GM18858 (cell line): ENCODE measurements around the gene OR51A2.
"Not testable (repeated sequence)": the region's sequence is repeated elsewhere in the genome, so short reads cannot be mapped to it uniquely, and the experiment has no call there.

Source experiments
- ATAC-seq: cut with Tn5 transposase; IDR thresholded peaks from one replicate; pipeline ENCODE4 v1.9.1; 2021; ENCODE audit not compliant: unreplicated experiment

The OR51A2 gene, protein sequence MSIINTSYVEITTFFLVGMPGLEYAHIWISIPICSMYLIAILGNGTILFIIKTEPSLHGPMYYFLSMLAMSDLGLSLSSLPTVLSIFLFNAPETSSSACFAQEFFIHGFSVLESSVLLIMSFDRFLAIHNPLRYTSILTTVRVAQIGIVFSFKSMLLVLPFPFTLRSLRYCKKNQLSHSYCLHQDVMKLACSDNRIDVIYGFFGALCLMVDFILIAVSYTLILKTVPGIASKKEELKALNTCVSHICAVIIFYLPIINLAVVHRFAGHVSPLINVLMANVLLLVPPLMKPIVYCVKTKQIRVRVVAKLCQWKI

DNA sequence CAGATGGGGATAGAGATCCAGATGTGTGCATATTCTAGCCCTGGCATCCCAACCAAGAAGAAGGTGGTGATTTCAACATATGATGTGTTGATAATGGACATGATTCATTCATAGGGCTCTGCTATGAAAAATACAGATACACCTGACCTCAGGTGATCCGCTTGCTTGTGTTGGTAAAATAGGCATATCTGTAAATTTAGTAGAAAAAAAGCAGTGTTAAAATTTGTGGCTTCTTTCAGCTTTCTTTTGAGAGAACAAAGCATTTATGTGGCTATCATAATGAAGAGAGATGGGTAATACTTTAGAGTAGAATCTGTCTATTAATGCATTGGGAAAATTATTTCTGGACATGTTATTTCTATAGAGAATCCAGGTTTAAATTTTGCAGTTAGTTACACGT, at the start of gene OR51A2:
Gene OR51A2, minus strand, starts transcription at position 101 of the 400 bp plus-strand sequence. Its CDS starts 0 bp downstream, at position 101.
- not testable (repeated sequence) for ATAC-seq

DNA sequence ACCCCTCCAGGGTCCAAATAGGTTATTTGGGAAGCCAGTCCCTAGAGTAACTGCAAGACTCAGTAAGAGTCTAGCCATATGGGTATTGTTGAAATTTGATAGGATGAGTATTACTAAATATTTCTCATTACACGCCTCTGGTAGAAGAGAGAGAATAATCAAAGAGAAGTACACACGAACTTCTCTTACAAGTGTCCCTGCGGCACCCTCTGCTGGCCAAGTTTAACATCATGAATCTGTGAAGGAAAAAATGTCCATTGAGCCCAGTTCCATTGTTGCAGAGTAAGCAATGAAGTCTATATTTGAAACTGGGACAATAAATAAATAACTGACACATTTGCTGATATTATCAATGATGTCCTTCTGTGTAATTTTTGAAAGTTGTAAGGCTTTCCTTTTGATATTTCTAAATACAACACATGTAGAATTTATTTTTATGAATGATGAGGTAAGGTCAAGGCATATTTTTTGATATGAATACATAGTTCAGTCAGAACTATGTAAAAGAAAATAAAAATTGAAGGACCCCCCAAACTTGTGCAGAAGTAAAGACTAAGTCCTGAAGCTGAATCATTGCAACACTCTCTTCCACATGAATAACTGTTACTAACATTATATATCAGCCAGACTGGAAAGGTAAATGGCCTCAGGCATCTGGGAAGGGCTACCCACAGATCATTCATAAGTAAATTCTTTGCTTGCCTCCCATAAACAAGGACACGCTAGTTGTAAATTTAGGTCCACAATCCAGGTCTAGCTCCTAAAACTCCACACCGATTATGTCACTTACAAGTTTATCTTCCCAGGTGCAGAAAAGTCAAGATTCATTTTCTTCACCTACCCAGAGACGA, 49.1 kb upstream of the OR51A2 start:
- no peak for ATAC-seq

DNA sequence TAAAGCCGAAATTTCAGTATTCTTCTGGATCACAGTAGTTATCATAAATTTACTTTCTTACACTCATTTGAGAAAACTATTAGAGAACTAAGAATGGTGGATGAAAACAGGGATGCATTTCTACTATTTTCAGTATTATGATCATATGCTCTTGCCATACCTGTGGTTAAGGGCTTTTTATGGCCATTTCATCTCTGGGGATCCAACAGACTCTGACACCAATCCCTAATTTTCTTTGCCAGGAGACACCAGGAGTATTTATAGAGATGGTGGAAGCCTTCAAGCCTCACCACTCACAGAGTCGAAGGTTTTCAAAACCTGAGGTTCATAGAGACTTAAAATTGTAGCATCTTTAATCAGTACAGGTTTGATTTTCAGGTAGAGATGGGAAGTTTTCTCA, 39.0 kb upstream of the OR51A2 start, which contains the start of gene OR51L1:
Gene OR51L1, plus strand, starts transcription at position 301 of the 400 bp plus-strand sequence. CDS start 4,132 bp downstream, outside the sequence.
- no peak for ATAC-seq

DNA sequence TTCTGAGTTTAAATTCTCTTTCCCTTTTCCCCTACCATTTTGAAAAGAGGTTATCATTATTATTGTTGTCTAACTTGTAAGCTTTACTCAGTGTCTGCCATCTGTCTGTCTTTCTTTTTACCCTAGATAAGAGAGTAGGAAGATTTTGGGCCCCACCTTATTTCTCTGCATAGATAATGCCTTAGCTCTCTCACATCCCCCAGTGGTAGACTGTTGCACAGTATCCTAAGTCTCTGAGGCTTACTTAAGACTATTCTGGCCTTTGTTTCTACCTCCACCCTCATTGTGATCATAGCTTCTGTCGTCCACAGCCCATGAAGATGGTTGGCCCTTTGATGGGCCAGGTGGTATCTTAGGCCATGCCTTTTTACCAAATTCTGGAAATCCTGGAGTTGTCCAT, 35.5 kb upstream of the OR51A2 start:
- no peak for ATAC-seq

DNA sequence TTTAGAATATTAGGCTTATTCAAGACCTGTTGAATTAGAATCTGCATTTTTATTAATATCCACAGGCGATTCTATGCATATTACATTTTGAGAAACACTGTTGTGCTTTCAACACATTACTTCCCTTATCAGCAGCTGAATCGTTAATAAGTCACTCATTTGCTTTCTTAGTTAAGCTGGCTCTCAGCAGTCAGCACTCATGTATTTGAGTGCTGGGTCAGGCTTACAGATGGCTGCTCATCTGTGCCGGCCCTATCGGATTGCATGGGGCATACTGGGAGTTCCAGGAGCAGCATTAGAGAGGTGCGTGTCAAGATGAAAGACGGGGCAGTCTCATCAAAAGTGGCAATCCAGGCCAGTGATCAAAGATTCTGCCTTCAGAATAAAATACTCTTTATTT, 28.3 kb upstream of the OR51A2 start:
- ATAC-seq, result no peak

DNA sequence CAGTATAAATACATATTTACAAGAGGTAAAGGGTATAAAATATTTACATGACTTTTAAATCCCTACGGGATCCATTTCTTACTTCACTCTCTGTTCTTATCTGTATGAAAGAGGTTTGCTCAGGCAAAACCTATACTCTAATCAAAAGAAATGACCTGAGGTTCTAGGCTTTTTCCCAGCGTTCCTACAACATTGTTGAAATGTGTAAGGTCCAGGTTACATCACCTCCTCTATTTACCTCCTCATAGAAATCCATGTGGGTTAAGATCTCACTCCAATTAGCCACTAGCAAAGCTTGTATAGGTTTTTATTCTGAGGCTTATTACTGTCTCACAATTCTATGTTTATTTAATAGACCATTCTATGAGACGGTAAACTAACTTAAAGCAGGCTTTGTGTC, 27.2 kb upstream of the OR51A2 start:
- ATAC-seq, result no peak

DNA sequence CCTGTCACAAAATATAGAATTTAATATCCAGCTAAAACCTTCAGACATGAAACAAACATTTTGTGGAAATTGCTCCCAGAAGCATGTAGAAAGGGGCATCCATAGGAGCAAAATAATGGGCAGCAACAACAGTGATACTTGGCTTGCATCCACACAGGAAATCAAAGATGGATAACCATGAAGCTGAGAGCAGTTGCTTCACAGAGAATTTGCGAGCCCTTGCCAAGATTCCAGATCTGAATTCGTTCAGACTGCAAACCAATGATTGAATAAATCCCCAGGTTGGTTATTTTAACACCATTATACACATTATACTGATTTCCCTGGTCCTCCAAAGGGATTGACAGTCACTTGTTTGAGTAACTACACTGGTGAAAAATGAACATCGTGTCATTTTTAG, 23.5 kb upstream of the OR51A2 start:
- no peak for ATAC-seq

DNA sequence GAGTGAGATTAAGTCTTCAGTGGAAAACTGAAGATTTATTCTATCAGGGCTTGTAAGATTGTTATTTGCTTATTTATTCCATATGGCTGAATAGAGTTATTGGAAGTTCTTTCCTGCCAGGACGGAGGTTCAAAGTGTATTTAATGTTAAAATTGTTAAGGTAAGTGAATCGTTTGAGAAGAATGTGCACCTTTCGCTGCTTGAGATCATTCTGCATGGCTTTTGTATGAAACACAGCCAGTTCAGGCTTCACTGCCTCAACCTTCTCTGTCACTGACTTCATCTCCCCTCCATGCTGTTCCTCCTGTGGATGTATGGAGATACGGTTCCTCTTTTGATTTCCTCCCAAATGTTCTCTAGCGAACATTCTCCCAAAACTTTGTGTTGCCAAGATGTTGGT, 19.9 kb upstream of the OR51A2 start:
- ATAC-seq, result no peak

DNA sequence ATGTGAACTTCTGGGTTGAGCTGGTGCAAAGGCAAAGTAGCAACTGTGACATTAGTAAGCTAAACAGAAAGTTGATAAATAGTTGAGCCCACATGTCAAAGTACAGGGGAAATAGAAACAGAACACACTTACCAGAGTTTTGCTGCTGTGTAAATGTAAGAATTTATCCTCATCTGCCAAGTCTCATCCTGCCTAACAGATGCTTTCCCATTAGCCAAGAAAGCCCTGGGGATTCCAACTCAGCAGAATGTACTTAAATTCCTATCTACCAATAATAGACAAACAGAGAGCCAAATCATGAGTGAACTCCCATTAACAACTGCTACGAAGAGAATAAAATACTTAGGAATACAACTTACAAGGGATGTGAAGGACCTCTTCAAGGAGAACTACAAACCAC, 7.3 kb upstream of the OR51A2 start:
- no peak for ATAC-seq

DNA sequence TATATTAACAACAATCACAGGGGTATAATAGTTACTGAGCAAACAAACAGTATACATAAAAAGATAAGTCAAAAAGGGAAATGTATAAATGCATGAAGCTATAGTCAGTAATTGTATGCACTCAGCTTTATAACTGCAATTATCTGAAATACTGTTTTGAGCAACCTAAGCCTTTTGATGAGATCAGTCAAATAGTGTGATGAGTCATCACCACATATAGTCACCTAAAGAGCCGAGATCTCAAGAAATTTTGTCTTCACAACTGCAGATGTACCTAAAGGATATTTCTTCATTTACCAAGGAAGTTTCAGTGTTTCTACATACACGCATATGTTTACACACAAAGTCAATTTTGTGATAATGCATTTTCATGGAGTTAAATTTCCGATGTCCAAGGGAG, 5.4 kb upstream of the OR51A2 start:
- no peak for ATAC-seq

DNA sequence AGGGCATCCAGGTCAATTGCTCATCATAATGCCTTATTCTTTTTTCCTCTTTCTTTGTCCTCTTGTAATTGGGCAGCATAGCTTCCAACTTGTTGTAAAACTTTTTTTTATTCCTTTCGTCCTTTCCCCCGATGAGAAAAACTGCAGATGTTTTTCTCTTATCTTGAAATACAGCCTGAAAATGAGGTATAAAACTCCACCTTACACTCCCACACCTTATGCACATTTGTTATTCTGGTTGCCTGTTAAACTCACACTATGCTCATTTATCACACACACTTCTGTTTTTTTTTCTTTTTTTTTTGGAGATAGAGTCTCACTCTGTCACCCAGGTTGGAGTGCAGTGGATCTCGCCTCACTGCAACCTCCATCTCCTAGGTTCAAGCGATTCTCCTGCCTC, 1.9 kb upstream of the OR51A2 start:
- no peak for ATAC-seq

DNA sequence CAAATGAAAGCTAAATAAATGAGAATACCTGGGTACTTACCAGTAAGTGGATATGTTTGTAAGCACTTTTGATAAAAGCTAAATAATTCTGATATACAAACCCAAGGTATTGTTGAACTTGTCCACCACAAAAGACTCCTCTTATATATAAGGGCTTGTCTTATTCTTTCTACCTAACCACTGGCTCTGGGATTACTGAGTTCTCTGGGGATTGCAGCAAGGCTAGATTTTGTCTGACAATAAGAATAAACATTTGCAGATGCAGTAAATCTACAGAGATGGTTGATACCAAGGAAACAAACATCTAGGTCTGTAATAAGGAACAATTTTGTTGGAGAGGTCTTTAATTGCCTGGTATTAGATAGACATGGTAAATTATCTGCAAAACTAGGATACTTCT, 8.0 kb downstream of the OR51A2 start, which contains the start of gene OR51A4:
Gene OR51A4, minus strand, starts transcription at position 101 of the 400 bp plus-strand sequence. CDS start 505 bp downstream, outside the sequence.
- ATAC-seq, result no peak

DNA sequence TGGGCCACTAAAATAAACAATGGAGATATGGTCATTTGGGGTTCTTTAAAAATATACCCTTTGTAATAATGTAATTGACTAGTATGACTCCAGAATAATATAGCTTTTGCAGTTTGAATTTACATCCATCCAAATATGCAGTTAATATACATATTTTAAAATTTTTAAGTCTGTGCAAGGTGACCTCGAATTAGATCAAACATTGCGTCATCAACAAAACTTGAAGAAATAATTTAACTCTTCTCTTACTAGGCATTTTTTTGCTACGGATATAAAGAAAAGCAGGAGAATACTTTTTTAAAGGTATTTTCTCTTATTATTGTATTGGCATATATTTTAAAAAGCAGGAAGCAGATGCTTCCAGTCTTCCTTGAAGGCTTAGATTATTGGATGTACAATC, 18.8 kb downstream of the OR51A2 start:
- no peak for ATAC-seq

DNA sequence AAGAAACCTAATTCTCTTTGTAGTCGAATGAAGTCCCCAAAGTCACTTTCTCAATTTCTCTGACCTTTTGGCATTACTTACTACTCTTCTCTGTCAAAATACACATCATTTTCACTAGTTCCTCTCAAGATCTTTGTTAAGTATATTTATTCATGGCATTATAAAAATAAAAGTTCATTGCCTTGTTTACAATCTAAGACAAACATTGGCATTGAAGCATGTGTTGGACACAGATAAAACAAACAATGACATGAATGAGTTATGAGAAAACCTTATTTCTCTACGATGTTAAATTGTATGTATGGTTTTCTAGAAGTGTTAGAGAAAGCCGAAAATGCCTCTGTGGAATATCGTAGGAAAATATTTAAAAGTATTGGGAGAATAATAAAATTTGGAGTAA, 22.8 kb downstream of the OR51A2 start:
- ATAC-seq, result no peak

DNA sequence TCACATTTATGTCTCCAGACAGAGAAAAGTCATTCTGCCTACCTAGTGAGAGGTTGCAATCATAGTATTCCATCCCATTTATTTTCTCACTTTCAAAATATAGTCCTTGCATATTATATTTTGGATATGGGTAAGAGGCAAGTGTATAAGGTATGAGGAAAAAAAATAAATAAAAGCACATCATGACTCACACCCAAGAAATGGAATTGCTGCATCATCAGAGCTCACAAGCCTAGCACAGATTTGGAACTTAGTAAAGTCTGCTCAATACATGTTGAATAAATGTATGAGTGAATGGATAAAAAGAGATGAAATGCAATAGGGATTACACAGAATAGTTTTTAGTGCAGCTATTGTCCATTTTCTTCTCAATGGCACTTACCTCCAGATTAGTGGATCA, 28.9 kb downstream of the OR51A2 start:
- ATAC-seq, result no peak

DNA sequence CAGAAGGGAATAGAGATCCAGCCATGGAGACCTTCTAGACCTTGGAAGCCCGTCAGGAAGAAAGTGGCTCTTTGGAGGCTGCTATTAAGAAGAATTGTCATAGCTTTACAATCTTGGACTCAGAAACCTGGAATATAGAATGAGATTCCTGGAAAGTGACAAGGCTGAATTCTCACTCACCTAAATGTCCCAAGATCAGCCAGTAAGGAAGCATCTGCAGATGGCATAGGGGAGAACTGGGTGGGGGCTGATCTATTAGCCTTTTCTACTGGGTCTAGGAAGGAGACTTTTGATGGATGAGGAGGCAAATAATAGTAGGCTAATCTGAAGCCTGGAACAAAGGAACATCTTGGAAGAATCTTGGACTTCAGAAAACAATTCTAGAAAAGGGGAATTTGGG, 31.3 kb downstream of the OR51A2 start, which contains the start of gene OR51G1:
Gene OR51G1, minus strand, starts transcription at position 101 of the 400 bp plus-strand sequence. Its CDS starts 0 bp downstream, at position 101.
- no peak for ATAC-seq

DNA sequence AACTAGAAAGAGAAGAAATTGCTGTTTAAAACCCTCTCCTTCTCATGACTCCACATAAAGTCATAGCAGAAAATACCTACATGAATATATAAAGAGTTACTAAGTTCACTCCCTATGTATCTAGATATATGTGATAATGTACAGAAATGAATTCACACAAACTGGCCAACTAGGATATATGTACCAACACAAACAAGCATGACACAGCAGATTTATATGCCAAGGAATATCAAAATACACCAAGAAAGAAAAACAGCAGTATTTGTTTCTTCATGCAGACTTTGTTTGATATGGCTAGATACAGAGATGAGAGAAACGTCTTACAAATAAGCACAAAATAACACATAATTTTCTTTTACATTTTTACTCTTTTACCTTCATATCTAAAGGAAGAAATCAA, 33.2 kb downstream of the OR51A2 start:
- no peak for ATAC-seq

DNA sequence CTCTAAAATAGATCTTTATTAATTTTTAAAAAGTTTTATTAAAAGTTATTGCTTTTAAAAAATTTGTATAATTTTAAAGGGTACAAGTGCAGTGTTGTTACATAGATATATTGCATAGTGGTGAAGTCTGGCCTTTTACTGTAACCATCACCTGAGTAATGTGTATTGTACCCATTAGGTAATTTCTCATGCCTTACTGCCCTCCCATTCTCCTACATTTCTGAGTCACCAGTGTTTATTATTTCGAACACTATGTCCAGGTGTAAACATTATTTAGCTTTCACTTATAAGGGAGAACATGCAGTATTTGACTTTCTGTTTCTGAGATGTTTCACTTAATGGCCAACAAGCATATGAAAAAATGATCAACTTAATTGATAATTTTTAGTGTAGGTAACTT, 33.7 kb downstream of the OR51A2 start:
- ATAC-seq, result no peak

DNA sequence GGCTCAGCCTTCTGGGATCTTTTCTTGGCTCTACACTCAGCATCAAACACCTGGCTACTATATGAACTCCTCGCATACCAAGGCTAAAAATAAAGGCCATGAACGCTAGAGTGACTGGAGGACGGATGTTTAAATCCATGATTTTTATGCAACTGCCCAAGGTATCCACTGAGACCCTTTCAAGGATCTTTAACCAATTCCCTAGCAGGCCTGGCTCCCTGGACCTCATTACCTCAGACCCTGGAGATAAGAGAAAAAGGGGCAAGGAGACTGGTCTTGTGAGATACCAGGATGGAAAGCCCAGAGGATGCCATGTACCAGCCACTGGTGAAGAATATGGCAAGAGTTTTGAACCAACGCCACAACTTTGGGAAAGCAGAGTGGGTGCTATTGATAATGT, 36.3 kb downstream of the OR51A2 start, which contains the start of gene OR51G2:
Gene OR51G2, minus strand, starts transcription at position 101 of the 400 bp plus-strand sequence. CDS start 3,687 bp downstream, outside the sequence.
- ATAC-seq, result no peak

DNA sequence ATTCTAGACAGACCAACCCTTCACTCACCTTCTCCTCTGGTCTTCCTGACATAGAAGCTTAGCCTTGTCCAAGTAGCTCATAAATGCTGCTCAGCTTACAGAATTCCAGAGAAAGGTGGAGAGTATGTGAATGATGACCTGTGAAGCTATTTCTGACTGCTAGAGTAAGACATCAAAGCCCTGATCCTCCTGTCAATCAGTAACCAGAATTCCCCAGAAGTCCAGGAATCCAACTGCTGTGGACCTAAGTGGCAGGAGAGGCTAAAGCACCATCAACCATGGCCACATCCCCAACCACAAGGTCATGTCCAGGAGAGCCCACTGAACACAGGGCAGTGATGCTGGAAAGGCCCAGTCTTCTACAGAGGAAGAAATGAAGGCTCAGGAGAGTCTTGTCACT, 38.9 kb downstream of the OR51A2 start:
- no peak for ATAC-seq
